Stimulated activated CD8-positive, alpha-beta memory T cell treated with anti-CD3 and anti-CD28 coated beads, Interleukin-15, amount 100 ng/mL, for 1 hour (primary cell): ENCODE measurements around the gene XPO1.
"Not testable (repeated sequence)": the region's sequence is repeated elsewhere in the genome, so short reads cannot be mapped to it uniquely, and the experiment has no call there.

Experiments
- DNase-seq: peaks from one replicate; pipeline ENCODE4 v3.0.0-alpha.2; 2020; ENCODE audit warnings: low read depth

XPO1 gene

GRCh38 chr2:61469424-61470121 lies 68.6 kb downstream of the XPO1 start:
- no peak for DNase-seq

GRCh38 chr2:61468231-61468630 lies 69.9 kb downstream of the XPO1 start:
- DNase-seq = not testable (repeated sequence)

GRCh38 chr2:61465045-61465444 lies 73.1 kb downstream of the XPO1 start:
- DNase-seq = no peak

GRCh38 chr2:61463769-61464475 lies 74.2 kb downstream of the XPO1 start:
- DNase-seq = no peak

- DNase-seq = no peak
These were observed 76.8 kb downstream of the XPO1 start for GRCh38 chr2:61461404-61461803.

- DNase-seq = no peak
These were observed 78.0 kb downstream of the XPO1 start for GRCh38 chr2:61460163-61460562.

- DNase-seq = no peak
These were observed 81.3 kb downstream of the XPO1 start for GRCh38 chr2:61456746-61457420.

- no peak for DNase-seq
These were observed 81.9 kb downstream of the XPO1 start for GRCh38 chr2:61456070-61456745.

GRCh38 chr2:61454972-61455371 lies 83.2 kb downstream of the XPO1 start:
- not testable (repeated sequence) for DNase-seq

GRCh38 chr2:61454383-61454782 lies 83.8 kb downstream of the XPO1 start:
- no peak for DNase-seq

- DNase-seq = no peak
These were observed 85.8 kb downstream of the XPO1 start for GRCh38 chr2:61452392-61452791.

- no peak for DNase-seq
These were observed 87.0 kb downstream of the XPO1 start for GRCh38 chr2:61451178-61451577.

GRCh38 chr2:61450144-61450543 lies 88.0 kb downstream of the XPO1 start:
- DNase-seq = no peak

GRCh38 chr2:61448229-61448628 lies 89.9 kb downstream of the XPO1 start:
- DNase-seq = no peak

GRCh38 chr2:61446971-61447370 lies 91.2 kb downstream of the XPO1 start:
- not testable (repeated sequence) for DNase-seq

- no peak for DNase-seq
These were observed 94.7 kb downstream of the XPO1 start for GRCh38 chr2:61443342-61444041.

- DNase-seq = no peak
These were observed 98.7 kb downstream of the XPO1 start for GRCh38 chr2:61439241-61440002.

GRCh38 chr2:61438670-61439069 lies 99.5 kb downstream of the XPO1 start:
- no peak for DNase-seq

- no peak for DNase-seq
These were observed 101.0 kb downstream of the XPO1 start for GRCh38 chr2:61437170-61437569.

- no peak for DNase-seq
These were observed 102.1 kb downstream of the XPO1 start for GRCh38 chr2:61436092-61436491.

GRCh38 chr2:61435291-61435690 lies 102.9 kb downstream of the XPO1 start:
- DNase-seq = no peak
